Measurements from ENCODE around the gene ANKRD7.
"Not testable (repeated sequence)": the region's sequence is repeated elsewhere in the genome, so short reads cannot be mapped to it uniquely, and the experiment has no call there.

Gene ANKRD7

DNA sequence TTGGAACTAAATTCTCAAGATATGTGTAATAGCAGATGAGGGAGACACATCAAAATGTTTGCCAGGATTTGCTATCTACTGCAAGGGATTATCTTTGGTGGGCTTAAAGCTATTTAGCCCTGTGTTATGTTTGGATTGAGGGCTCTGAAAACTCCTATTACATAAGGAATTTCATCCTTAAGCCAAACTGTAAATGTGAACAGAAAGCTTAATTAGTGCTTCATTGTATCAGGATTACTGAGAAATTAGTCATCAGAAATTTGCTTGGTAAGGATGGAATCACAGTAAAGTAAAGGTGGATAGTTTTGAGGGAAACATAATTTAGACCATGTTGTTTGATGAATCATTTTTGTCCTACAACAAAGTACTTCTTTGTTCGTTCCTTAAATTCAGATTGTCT lies 8.3 kb downstream of the ANKRD7 start:
- peaks cover 12% of the 10 kb centered on the region for H3K4me1 ChIP-seq (ENCODE audit: insufficient read depth, poor library complexity, severe bottlenecking)
- TF ChIP-seq CTCF (IDR thresholded peaks at IDR 0.05; ENCODE audit: poor library complexity, severe bottlenecking), result no peak
- DNase-seq (ENCODE audit: low spot score) (no peak), ATAC-seq (ENCODE audit: low read depth) (peak; percentile 75; the same call in 2 of the 3 replicates)
- H3K4me3 ChIP-seq (ENCODE audit: severe bottlenecking), result no peak overlapping the region
- no peaks in the 10 kb centered on the region for H3K27me3 ChIP-seq (ENCODE audit: insufficient read depth, poor library complexity, severe bottlenecking)
- no peaks in the 10 kb centered on the region for H3K36me3 ChIP-seq (ENCODE audit: low read depth)
- H3K27ac ChIP-seq (ENCODE audit: poor library complexity, severe bottlenecking), result no peak overlapping the region
- H3K9me3 ChIP-seq (ENCODE audit: severe bottlenecking), result no peaks in the 10 kb centered on the region

GRCh38 chr7:118233799-118234198 lies 9.3 kb downstream of the ANKRD7 start:
- no peak for TF ChIP-seq CTCF (IDR thresholded peaks at IDR 0.05; ENCODE audit: poor library complexity, severe bottlenecking)
- DNase-seq (ENCODE audit: low spot score) (no peak), ATAC-seq (ENCODE audit: low read depth) (no peak)
- Histone ChIP-seq H3K4me3 (ENCODE audit: severe bottlenecking) (no peak overlapping the region), H3K9me3 (ENCODE audit: severe bottlenecking) (no peaks in the 10 kb centered on the region), H3K36me3 (ENCODE audit: low read depth) (no peaks in the 10 kb centered on the region), H3K27me3 (ENCODE audit: insufficient read depth, poor library complexity, severe bottlenecking) (no peaks in the 10 kb centered on the region), H3K27ac (ENCODE audit: poor library complexity, severe bottlenecking) (no peak overlapping the region), H3K4me1 (ENCODE audit: insufficient read depth, poor library complexity, severe bottlenecking) (peaks cover 12% of the 10 kb centered on the region)

GRCh38 chr7:118239014-118239413 lies 14.5 kb downstream of the ANKRD7 start:
- ATAC-seq (ENCODE audit: low read depth), result no peak
- no peaks in the 10 kb centered on the region for H3K27me3 ChIP-seq (ENCODE audit: insufficient read depth, poor library complexity, severe bottlenecking)
- no peak for DNase-seq (ENCODE audit: low spot score)

DNA sequence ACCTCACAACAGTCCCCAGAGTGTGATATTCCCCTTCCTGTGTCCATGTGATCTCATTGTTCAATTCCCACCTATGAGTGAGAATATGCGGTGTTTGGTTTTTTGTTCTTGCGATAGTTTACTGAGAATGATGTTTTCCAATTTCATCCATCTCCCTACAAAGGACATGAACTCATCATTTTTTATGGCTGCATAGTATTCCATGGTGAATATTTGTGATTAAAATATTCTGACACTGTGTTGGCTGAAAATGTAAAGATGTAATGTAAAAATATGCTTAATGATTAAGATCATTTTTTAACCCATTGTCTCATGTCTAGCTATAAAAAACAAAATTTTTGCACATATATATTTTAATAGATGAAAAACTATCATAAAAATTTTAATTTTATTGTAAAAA lies 15.8 kb downstream of the ANKRD7 start:
- not testable (repeated sequence) for ATAC-seq (ENCODE audit: low read depth); DNase-seq (ENCODE audit: low spot score); H3K9me3 ChIP-seq (ENCODE audit: severe bottlenecking); H3K36me3 ChIP-seq (ENCODE audit: low read depth); H3K27me3 ChIP-seq (ENCODE audit: insufficient read depth, poor library complexity, severe bottlenecking); H3K27ac ChIP-seq (ENCODE audit: poor library complexity, severe bottlenecking); H3K4me3 ChIP-seq (ENCODE audit: severe bottlenecking); H3K4me1 ChIP-seq (ENCODE audit: insufficient read depth, poor library complexity, severe bottlenecking)

More at GRCh38 chr7:118239014-118239413, 14.5 kb downstream of the ANKRD7 start:
- H3K36me3 ChIP-seq (ENCODE audit: low read depth), result no peaks in the 10 kb centered on the region
- H3K4me1 ChIP-seq (ENCODE audit: insufficient read depth, poor library complexity, severe bottlenecking), result no peaks in the 10 kb centered on the region
- H3K4me3 ChIP-seq (ENCODE audit: severe bottlenecking), result no peak overlapping the region
- no peak for TF ChIP-seq CTCF (IDR thresholded peaks at IDR 0.05; ENCODE audit: poor library complexity, severe bottlenecking)
- H3K9me3 ChIP-seq (ENCODE audit: severe bottlenecking), result no peaks in the 10 kb centered on the region
- no peak overlapping the region for H3K27ac ChIP-seq (ENCODE audit: poor library complexity, severe bottlenecking)

- Histone ChIP-seq H3K9me3 (ENCODE audit: severe bottlenecking) (no peaks in the 10 kb centered on the region), H3K36me3 (ENCODE audit: low read depth) (no peaks in the 10 kb centered on the region), H3K27me3 (ENCODE audit: insufficient read depth, poor library complexity, severe bottlenecking) (no peaks in the 10 kb centered on the region), H3K4me1 (ENCODE audit: insufficient read depth, poor library complexity, severe bottlenecking) (no peaks in the 10 kb centered on the region), H3K4me3 (ENCODE audit: severe bottlenecking) (no peak overlapping the region), H3K27ac (ENCODE audit: poor library complexity, severe bottlenecking) (no peak overlapping the region)
- TF ChIP-seq CTCF (IDR thresholded peaks at IDR 0.05; ENCODE audit: poor library complexity, severe bottlenecking), result no peak
- DNase-seq (ENCODE audit: low spot score), result no peak
- no peak for ATAC-seq (ENCODE audit: low read depth)
Measured at GRCh38 chr7:118243695-118244094, 19.2 kb downstream of the ANKRD7 start.
